ENCODE measurements around the gene CCL26.
"Not testable (repeated sequence)": the region's sequence is repeated elsewhere in the genome, so short reads cannot be mapped to it uniquely, and the experiment has no call there.

The CCL26 gene

DNA sequence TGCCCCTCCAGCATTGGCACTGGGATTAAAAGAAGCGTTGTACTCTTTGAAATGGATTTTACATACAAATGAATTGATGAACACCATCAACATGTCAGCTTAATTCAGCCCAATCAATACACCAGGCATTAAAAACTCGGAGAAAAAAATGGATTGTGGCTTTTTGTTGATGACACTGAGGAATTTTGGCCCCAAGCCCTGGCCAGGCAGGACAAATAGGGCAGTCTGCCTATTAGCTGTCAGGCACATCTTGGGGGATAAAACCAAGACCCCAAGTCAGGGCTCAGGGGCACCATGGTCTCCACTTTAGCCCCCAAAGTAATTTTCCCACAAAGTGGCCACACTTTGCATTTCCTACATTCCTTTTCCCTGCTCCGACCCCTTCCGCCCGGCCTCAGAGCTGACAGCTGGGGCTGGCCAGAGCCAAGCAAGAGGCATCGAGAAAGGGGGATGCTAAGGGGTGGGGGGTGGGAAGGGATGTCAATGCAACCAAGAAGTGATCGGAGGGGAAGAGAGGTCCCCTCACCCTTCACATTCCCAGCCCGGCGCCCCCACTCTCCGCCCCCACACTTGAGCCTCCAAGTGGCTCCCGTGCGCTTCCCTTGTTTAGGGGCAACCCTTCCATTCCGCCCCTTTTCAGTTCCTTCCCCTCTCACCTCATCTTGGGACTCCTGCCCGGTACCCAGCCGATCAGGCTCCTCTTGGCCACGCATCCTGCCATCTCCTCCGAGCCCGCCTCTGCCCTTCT is 34.0 kb downstream of the CCL26 start:
- no peak for DNase-seq

DNA sequence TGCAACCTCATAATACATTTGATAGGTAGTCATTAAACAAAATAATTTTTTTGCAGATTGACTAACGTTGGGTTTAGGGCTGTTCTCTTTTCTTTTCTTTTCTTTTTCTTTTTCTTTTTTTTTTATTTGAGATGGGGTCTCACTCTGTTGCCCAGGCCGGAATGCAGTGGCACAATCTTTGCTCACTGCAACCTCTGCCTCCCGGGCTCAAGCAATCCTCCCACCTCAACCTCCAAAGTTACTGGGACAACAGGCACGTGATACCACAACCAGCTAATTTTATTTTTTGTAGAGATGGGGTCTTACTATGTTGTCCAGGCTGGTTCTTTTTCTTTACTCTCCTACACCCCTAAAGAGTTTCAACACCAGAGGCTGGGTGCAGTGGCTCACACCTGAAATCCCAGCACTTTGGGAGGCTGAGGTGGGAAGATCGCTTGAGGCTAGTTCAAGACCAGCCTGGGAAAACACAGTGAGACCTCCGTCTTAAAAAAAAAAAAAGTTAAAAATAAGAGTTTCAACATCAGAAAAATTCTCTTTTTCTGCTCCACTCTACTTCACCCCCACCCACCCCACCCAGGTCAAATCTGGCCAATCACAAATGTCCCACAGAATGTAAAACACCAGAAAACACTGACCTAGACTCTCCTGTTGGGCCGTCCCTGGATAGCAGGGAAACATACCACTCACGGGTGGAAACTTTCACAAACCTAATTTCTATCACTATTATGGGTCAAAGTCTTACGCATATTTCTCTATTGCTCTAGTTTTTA is 36.2 kb downstream of the CCL26 start:
- no peak for DNase-seq

DNA sequence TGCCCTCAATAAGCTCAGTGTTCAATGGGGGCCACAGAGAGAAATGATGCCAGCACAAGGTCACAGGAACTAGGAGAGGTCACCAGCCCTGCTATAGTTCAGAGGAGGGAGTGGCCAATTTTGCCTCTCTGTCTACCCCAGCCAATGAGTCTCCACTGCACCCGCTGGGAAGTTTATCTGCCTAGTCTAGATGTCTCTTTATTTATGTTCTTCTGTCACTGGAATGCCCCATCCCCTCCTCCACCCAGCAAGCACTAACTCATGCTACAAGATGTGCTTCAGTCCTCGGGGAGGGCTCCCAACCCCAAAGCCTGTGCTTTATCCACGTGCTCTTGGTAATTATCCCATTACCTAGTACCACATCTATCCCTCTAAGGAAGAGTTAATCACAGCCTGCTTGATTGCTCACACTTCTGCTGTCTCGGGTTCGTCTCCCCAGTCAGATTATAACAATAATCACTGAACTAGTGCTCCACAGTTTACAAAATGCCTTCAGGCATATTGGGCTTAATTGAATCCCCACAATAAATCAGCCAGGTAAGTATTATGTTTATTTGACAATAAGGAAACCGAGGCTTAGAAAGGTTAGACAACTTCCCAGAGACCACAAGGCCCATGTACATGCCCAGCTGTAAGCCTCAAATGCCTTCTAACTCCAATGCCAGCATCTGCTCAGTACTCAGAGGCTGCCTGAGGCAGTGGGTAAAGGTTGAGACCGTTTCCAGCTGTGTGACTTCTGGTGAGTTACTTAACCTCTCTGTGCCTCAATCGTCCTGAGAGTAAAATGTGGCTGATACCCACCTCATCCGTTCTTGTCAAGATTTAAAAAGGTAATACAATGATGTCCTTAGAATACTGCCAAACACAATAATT is 37.2 kb downstream of the CCL26 start:
- DNase-seq, result no peak

DNA sequence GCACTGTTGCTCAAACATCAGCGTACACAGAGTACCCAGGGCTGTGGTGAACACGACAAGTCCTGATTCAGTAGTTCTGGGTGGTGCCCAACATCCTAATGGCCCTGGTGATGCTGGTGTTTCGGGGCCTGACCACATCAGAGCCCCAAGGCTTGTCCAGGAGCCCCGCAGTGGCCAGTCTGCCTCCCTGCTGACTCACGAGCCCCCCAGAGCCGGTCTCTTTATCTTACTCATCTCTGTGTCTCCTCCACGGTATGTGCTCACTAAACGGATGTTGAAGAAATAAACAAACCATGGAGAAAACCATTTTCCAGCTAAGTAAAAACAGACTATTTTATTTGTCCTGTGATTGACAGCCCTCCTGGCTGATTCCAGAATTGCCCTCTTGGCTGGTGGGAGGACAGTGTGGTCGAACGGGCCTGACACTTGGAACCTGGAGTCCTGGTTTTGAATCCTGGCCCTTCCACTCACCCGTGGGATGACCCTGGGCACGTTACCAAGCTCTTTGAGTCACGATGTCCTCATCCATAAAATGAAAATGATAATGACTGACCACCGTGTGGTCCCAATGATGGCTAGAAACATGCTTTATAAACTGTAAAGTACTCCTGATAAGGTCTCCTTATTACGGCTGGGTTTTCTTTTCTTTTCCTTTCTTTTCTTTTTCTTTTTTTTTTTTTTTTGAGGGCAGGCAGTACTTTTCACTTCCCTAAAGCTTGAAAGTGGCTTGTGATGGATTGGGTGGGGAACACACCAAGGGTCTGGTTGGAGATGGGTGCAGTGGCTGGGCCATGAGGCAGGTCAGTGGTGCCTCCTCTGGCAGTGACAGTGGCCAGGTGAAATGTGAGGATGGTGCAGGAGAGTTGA is 39.0 kb downstream of the CCL26 start:
- DNase-seq, result no peak

DNA sequence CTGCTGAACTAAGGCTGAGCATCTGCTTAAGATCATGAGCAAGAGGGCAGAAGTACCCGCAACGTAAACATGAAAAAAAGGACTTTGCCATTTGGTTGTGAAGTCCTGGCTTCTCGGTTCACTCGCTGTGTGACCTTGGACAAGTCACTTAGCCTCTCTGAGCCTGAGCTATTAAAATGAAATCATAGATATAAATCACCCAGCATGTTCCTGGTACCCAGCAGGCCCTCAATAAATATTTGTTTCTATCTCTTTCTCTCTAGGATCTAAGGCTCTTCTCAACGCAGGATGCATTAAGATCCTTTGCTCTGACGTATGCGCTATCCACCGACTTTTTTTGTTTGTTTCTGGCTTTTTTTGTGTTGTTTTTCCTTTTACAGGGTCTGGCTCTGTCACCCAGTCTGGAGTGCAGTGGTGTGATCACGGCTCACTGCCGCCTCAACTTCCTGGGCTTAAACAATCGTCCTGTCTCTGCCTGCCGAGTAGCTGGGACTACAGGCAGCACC is 39.9 kb downstream of the CCL26 start:
- DNase-seq, result no peak

DNA sequence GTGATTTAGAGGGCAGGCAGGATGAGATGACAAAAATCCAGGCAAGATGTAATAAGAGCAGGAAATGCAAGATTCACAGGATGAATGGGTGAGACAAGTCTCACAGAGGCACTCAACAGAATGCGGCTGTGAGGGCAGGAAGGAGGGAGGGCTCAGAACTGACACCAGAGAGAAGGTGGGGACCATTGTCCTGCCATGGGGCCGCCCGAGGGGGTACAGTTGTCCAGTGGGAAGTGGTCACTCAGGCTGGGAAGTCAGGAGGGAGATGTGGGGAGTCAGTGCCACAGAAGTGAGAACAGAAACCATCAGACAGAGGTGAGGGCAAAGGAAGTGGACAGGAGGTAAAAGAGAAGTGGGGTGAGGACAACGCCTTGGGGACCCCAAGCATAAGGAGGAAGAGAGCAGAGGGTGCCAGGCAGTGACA is 42.1 kb downstream of the CCL26 start:
- no peak for DNase-seq

DNA sequence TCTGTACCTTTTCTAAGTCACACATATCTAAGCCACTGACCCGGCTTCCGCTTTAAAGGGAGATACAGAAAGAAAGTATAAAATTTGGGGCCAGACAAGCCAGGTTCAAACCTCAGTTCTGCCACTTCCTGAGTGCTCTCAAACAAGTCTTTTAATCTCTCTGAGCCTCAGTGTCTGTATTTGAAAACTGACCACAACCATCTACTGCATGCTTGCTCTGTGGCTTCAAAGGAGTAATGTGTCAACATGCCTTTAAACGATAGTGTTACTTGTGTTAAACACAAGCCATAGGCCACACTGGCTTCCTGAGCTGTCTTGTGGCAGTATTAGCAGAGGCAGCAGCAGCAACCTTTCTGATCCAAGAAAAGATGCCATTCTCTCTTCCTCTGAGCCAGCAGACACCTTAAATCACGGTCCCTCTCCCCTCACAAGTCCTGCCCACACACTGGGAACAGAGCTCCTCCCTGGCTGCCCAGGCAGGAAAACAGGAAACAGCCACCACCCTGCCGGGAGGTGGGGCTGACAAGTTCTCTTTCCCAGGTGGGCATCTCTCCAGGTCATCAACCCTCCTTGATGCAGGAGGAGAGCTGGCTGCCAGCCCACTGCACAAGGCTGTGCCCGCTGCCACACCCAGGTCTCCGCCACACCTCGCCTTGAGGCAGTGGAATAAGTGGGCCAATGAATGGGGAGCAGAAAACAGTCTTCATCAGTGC is 44.0 kb downstream of the CCL26 start:
- peak; percentile 90 for DNase-seq

DNA sequence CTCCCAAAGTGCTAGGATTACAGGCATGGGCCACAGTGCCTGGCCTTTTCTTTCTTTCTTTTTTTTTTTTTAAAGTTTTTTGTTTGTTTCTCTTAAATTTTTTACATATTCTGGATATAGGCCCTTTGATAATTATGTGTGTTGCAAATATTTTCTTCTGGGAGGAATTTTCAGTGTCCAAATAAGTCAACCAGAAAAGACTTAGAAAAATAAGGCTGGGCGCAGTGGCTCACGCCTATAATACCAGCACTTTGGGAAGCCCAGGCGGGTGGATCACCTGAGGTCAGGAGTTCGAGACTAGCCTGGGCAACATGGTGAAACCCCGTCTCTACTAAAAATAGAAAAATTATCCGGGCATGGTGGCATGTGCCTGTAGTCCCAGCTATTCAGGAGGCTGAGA is 44.7 kb downstream of the CCL26 start:
- DNase-seq, result not testable (repeated sequence)

DNA sequence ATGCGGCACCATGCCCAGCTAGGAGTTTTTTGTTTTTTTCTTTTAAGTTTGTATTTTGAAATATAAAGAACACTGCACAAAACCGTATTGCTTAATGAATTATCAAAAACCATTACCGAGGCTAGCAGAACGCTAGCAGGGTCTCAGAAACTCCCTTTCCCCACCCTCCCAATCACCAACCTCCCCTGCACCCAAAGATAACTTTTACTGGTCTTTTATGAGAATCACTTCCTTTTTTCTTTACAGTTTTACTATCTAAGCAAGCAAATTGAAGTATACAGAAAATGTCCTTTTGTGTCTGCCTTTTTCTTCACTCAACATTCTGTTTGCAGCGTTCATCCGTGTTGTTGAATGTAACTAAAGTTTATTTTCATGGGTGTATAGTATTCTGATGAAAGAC is 46.7 kb downstream of the CCL26 start:
- no peak for DNase-seq

DNA sequence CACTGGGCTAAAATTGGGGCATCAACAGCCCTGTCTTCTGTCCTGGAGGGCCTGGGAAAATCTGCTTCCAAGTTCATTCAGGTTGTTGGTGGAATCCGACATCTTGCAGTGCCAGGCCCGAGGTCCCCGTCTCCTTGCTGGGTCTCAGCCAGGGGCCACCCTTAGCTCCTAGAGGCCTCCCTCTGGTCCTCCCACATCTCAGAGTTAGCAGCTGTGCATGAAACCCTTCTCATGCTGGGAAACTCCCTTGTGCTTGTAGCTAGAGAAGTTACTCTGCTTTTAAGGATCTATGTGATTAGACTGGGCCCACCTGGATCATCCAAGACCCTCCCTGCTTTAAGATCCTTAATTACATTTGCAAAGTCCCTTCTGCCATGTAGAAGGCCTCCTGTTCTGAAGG is 48.6 kb downstream of the CCL26 start:
- DNase-seq, result no peak

DNA sequence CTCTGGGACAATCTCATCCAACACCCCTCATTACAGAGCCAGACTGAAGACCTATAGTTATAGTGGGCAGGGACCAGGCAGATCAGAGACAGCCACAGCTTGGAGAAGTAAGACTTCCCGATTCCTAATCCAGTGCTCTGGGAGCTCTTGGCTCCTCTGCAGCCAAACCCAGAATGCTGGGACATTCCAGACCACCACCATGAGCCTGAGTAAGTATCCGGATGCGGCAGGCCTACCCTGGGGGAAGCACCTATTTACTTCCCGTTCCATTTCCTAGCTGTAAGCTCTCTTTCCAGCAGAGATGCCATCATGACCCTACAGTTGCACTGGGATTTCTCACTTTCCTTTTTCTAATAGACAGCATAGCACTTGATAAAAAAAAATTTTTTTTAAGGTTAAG is 49.6 kb downstream of the CCL26 start:
- no peak for DNase-seq

DNA sequence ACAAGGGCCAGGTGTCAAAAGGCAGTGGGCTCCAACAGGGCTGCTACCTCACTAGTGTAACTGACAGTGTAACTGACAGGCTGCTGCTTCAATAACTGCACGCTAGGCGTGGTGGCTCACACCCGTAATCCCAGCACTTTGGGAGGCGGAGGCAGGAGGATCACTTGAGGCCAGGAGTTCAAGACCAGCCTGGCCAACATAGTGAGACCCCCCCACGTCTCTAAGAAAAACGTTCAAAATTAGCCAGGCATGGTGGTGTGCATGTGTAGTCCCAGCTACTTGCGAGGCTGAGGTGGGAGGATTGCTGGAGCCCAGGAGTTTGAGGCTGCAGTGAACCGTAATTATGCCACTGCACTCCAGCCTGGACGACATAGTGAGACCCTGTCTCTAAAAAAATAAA is 50.1 kb downstream of the CCL26 start:
- DNase-seq, result not testable (repeated sequence)

DNA sequence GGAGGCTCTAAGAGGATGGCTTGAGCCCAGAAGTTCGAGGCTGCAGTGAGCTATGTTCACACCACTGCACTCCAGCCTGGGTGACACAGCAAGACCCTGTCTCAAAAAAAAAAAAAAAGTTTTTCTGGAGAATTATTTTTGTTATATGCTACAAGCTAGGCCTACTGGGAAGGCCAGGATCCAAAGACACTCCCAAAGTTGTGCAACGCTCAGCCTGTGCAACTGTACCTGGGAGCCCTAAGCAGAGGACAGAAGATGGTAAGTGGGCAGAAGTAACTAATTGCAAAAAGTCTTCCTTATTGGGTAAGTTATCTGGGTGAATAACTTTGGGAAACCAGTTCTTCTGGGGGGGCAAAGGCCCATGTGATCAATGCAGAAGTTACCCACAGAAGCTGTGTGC is 50.6 kb downstream of the CCL26 start:
- no peak for DNase-seq

DNA sequence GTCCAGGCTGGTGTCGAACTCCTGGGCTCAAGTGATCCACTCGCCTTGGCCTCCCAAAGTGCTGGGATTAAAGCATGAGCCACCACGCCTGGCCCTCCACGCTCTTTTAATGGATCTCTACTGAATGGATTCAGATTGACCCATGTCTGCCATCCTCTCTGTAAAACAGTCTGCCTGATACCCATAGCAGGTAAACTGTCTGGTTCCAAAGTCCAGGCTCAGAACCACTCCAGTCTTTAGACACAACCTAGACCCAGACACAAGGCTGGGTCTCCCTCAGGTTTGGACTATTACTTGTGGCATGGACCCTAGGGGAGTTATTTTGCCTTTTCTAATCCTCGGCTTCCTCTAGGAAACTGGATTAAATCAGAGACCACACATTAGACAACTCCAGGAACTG is 52.4 kb downstream of the CCL26 start:
- no peak for DNase-seq

Data from DMS79 treated with DMSO at 0.1 percent for 48 hours (cell line).